NCI-H748 treated with DMSO at 0.1 percent for 48 hours (cell line): ENCODE data around the gene GRIN2C.

Experiments
- DNase-seq: peaks from one replicate; lab custom pipeline; 2025; lab: John Stamatoyannopoulos, UW

GRIN2C gene

GRCh38 chr17:74821655-74822334, 37.9 kb downstream of the GRIN2C start:
- no peak for DNase-seq

GRCh38 chr17:74819801-74820436, 39.8 kb downstream of the GRIN2C start:
- DNase-seq = no peak

- no peak for DNase-seq
Measured at GRCh38 chr17:74818291-74818938, 41.3 kb downstream of the GRIN2C start.

- no peak for DNase-seq
Measured at GRCh38 chr17:74816905-74817620, 42.6 kb downstream of the GRIN2C start.

GRCh38 chr17:74815550-74816370, 43.9 kb downstream of the GRIN2C start:
- DNase-seq = no peak

GRCh38 chr17:74815067-74815466, 44.6 kb downstream of the GRIN2C start:
- no peak for DNase-seq

- no peak for DNase-seq
Measured at GRCh38 chr17:74814453-74814852, 45.2 kb downstream of the GRIN2C start.

- no peak for DNase-seq
Measured at GRCh38 chr17:74812109-74813009, 47.3 kb downstream of the GRIN2C start.

GRCh38 chr17:74810699-74811485, 48.8 kb downstream of the GRIN2C start:
- DNase-seq = no peak

- DNase-seq = no peak
Measured at GRCh38 chr17:74808714-74809430, 50.8 kb downstream of the GRIN2C start.

- no peak for DNase-seq
Measured at GRCh38 chr17:74807925-74808324, 51.8 kb downstream of the GRIN2C start.

GRCh38 chr17:74807441-74807840, 52.2 kb downstream of the GRIN2C start:
- no peak for DNase-seq

GRCh38 chr17:74806334-74806733, 53.4 kb downstream of the GRIN2C start:
- no peak for DNase-seq

- no peak for DNase-seq
Measured at GRCh38 chr17:74805591-74805991, 54.1 kb downstream of the GRIN2C start.

- no peak for DNase-seq
Measured at GRCh38 chr17:74804683-74805082, 55.0 kb downstream of the GRIN2C start.

- DNase-seq = no peak
Measured at GRCh38 chr17:74803971-74804370, 55.7 kb downstream of the GRIN2C start.

- no peak for DNase-seq
Measured at GRCh38 chr17:74803388-74803930, 56.2 kb downstream of the GRIN2C start.

GRCh38 chr17:74801896-74802295, 57.8 kb downstream of the GRIN2C start:
- DNase-seq = no peak

- no peak for DNase-seq
Measured at GRCh38 chr17:74800531-74800930, 59.2 kb downstream of the GRIN2C start.
